Skeletal muscle cell (primary cell): Measurements from ENCODE around the gene TEAD4.
"Not testable (repeated sequence)": the region's sequence is repeated elsewhere in the genome, so short reads cannot be mapped to it uniquely, and the experiment has no call there.

Source experiments
- DNase-seq: peaks from one replicate; pipeline ENCODE4 v3.0.0-alpha.2; 2010; ENCODE audit warnings: low read depth
- H3K4me3 ChIP-seq: 2 replicates; pipeline ENCODE4 v1.5.1; 2011; ENCODE audit warnings: low read depth, mild to moderate bottlenecking, control low read depth, low read length, moderate library complexity

The TEAD4 gene

DNA sequence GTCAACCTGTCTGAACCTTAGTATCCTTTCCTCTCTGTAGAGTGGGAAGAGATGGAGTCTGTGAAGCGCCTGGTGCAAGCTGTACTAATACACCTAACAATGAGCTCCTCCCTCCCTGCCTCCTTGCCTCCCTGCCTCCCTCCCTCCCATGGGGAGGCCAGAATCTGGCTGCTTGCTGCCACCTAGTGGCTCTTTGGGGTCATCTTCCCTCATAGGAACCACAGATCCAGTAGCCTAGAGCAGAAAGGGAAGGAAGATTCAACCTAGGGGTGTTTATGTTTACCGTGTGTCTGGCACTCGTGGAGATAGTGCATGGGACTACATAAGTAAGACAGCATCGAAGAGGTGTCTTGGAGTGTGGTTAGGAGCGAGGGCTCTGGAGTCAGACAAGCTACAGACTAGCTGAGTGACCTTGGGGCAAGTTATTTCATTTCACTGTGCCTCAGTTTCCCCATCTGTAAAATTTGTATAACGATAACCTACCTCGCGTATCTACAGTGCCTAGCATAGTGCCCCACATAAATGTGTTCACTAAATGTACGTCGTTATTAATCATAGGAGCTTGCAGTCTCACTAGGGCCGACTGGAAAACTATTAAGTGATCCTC, 82.5 kb downstream of the TEAD4 start:
- DNase-seq = peak; percentile 19
- no peak overlapping the region for H3K4me3 ChIP-seq

GRCh38 chr12:3042394-3042793, 83.2 kb downstream of the TEAD4 start:
- no peak overlapping the region for H3K4me3 ChIP-seq
- no peak for DNase-seq

GRCh38 chr12:3042826-3043225, 83.6 kb downstream of the TEAD4 start:
- no peak for DNase-seq
- no peak overlapping the region for H3K4me3 ChIP-seq

GRCh38 chr12:3043406-3043805, 84.2 kb downstream of the TEAD4 start:
- no peak for DNase-seq

DNA sequence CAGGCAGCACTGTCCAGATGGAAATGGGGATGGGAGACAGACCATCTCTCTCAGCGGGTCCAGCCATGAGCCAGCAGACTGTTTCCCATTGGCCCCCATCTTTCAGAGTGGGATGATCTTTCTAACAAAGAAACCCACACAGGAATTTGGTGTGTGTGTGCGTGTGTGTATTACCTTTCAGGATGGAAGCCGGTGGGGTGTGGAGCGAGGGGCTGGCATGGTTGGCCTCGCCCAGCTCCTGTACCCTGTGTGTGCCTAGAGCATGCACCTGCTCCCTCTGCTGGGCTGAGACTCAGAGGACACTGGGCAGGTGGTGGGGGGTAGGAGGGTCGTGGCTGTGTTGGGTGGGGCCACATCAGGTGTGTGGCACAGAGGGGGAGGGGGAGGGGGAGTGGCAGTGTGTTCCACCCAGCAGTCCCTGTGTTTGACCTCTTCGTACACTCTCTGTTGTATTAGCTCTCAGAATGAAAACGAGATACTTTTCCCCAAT, 85.0 kb downstream of the TEAD4 start:
- H3K4me3 ChIP-seq = no peak overlapping the region
- DNase-seq = no peak

More at GRCh38 chr12:3043406-3043805, 84.2 kb downstream of the TEAD4 start:
- no peak overlapping the region for H3K4me3 ChIP-seq

GRCh38 chr12:3045494-3045893, 86.3 kb downstream of the TEAD4 start:
- H3K4me3 ChIP-seq = no peak overlapping the region
- DNase-seq = no peak

- no peak for DNase-seq
Measured at GRCh38 chr12:3045989-3046388, 86.8 kb downstream of the TEAD4 start.

GRCh38 chr12:3046441-3047200, 87.4 kb downstream of the TEAD4 start:
- H3K4me3 ChIP-seq = no peak overlapping the region
- DNase-seq = no peak

More at GRCh38 chr12:3045989-3046388, 86.8 kb downstream of the TEAD4 start:
- H3K4me3 ChIP-seq = no peak overlapping the region

- no peak overlapping the region for H3K4me3 ChIP-seq
- no peak for DNase-seq
Measured at GRCh38 chr12:3047961-3048360, 88.8 kb downstream of the TEAD4 start.

GRCh38 chr12:3048540-3048939, 89.3 kb downstream of the TEAD4 start:
- no peak overlapping the region for H3K4me3 ChIP-seq
- DNase-seq = no peak

- no peak for DNase-seq
- no peak overlapping the region for H3K4me3 ChIP-seq
Measured at GRCh38 chr12:3049176-3049575, 90.0 kb downstream of the TEAD4 start.

DNA sequence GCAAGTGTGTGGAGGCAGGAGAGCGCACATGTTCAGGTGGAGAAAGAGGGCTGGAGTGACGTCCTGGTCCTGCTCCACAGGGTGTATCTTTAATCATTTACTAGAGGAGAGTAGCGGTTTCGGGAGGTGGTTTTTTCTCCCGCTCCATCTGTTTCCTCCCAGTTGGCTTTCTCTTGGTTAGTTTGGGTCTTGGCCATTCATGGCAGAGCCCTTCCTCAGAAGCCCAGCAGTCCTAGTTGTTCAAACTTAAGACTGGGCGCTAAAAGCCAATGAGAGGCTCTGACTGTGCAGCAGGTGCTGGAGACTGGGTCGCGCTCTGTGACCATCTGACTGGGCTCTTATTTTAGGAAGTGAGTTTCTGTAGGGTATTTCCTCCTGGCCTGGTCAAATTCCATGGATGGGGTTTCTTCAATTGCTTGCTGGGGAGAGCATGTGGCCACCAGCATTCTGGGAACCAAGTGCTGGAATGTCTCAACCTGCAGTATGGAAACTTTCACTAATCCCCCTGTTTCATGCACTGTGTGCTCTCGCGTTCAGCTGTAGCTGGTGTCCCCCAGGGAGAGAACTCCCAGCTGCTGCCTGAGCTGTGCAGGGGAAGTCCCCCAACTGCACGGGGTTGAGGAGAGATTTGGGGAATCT, 90.5 kb downstream of the TEAD4 start:
- DNase-seq = no peak

DNA sequence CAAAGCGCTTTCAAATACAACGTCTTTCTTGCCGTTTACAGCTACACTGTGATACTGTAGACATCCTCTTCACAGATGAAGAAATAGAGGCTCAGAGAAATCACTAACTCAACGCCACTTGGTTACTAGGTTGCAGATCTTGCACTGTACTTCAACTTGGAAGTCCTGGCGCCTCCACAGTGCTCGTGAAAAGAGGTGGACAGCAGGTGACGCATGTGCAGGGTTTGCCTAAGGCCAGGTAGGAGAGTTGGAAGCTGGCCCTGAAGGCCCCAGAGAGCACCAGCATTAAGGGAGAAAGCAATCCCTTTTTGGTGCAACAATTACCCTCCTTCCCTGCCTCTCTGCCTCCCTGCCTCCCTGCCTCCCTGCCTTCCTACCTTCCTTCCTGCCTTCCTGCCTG, 95.2 kb downstream of the TEAD4 start:
- no peak overlapping the region for H3K4me3 ChIP-seq
- DNase-seq = no peak

More for the DNA sequence above, 90.5 kb downstream of the TEAD4 start:
- H3K4me3 ChIP-seq = no peak overlapping the region

GRCh38 chr12:3055026-3055703, 96.0 kb downstream of the TEAD4 start:
- H3K4me3 ChIP-seq = no peak overlapping the region
- DNase-seq = no peak

DNA sequence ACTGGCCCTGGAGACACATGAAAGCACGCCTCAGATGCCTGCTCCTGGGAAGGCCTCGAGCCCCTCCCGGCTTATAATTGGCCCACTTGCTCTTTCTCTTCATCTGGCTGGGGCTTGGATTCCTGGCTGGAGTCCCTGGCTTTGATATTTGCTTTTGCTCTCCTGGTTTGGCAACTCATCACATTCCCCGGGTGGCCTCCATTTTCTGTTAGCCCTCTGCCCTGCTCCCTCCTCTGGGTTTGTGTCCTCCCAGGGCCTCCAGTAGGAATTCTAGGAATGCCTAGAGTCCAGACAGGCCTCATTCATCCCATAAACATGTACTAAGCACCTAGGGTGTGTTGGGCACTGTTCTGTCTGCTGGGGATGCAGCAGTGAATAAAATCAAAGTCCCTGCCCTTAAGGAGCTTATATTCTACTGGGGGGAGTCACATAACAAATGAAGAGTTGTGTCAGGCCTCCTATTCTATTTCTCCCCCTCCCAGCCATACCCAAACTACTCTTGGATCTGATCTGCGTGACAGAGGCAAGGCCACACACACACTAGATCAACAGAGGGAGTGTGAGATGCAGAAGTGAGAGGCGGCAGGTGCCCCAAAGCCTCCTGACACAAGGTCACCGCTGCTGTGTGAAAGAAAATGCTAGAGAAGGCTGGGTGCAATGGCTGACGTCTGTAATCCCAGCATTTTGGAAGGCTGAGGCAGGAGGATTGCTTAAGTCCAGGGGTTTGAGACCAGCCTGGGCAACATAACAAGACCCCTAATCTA, 96.7 kb downstream of the TEAD4 start:
- H3K4me3 ChIP-seq = no peak overlapping the region
- no peak for DNase-seq

- no peak for DNase-seq
- no peak overlapping the region for H3K4me3 ChIP-seq
Measured at GRCh38 chr12:3061059-3061458, 101.9 kb downstream of the TEAD4 start.

DNA sequence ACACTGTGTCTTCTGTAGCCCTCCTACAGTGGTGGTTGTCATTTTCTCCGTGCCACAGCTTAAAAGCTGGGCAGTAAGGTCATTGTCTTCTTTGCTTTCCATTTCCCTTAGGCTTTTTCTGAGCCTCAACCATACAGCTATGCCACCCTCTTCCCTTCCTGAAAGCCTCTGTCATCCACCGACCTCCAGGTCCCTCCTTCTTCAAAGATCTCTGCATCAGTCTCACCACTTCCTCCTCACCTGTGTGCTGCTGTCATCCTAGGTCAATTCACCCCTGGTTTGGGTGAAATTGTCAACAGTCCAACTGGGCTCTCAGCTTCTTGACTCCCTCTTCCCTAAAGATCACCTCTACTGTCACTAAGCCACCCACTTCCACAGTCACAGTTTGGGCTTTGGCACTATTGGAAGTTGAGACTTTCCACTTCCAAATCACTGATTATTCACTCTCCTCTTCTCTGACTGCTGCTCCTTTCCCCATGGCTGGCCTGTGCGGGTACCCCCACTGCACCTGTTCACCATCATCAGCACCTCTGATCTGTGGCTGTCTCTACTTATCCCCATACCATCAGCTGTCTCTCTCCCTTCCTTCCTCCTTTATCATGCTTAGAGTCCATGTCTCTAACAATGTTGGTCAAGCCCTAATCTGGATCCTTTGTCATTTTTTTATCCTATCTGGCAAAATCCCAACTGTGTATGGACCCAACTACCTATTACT, 102.5 kb downstream of the TEAD4 start:
- H3K4me3 ChIP-seq = no peak overlapping the region
- no peak for DNase-seq

GRCh38 chr12:3065300-3065699, 106.1 kb downstream of the TEAD4 start:
- H3K4me3 ChIP-seq = no peak overlapping the region
- DNase-seq = no peak

DNA sequence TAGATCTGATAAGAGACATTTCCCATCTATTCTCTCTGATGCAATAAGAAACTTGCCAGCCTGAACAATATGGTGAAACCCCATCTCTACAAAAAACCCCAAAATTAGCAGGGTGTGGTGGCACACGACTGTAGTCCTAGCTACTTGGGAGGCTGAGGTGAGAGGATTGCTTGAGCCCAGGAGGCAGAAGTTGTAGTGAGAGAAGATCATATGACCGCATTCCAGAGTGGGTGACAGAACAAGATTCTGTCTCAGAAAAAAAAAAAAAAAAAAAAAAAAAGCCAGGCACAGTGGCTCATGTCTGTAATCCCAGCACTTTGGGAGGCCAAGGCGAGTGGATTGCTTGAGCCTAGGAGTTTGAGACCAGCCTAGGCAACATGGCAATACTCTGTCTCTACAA, 106.6 kb downstream of the TEAD4 start:
- not testable (repeated sequence) for DNase-seq, H3K4me3 ChIP-seq
